ENCODE results near the gene NACC2.
"Not testable (repeated sequence)": the region's sequence is repeated elsewhere in the genome, so short reads cannot be mapped to it uniquely, and the experiment has no call there.

NACC2 gene

GRCh38 chr9:136080716-136081112, 14.4 kb downstream of the NACC2 start:
- no peak for DNase-seq (ENCODE audit: low read depth)

GRCh38 chr9:136079916-136080246, 15.2 kb downstream of the NACC2 start:
- no peak for DNase-seq (ENCODE audit: low read depth)

DNA sequence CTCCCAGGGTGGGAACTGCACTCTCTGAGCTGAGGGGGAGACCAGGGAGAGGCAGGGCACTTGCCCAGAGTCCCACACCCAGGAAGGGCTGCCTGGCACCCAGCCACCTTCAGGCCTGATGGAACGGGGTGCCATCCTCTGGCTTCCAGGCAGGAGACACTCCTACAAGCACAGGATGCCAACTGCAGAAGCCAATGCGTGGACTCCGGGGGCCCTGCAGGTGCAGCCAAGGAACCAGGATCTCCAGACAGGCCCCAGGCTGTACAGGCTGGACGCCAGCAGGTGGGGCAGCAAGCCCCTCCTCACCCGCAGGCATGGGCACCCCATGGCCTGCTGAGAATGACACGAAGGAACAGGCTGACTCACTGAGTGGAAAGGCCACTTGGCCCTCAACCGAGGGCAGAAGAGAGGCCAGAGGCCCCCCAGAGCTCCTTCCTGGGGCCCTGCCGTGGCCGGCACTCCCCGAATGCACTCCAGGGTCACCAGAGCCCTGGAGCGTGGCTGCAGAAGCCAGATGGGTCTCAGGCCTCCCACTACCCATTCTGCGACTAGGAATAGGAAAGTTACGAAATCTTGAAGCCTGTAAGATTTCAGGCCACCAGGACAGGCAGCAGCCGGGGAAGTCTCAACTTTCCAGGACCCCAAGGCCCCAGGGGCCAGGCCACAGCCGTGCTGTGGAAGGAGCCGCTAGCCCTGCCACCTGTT, 15.7 kb downstream of the NACC2 start:
- DNase-seq (ENCODE audit: low read depth): no peak

DNA sequence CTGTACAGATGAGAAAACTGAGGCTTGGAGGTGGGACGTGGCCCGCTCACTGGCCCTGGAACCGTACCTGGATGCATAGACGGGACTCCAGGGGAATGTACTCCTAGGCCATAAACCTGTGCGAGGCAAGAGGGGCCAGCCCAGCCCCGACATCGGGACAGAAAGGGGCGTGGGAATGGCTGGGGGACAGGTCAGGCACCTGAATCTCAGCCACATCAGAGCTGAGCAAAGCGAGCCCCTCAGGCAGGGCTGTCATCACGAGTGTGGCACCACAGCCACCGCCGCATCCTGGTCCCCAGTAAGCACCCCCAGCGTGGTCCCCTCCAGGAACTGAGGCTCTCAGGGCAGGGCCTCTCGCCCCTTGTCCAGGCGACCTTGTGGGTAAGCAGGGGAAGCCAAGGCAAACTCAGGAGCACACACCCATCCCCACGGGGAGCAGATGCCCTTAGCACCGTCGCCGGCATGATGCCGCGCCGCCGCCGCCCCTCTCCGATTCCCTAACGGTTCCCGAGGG, 16.5 kb downstream of the NACC2 start:
- DNase-seq (ENCODE audit: low read depth): no peak

DNA sequence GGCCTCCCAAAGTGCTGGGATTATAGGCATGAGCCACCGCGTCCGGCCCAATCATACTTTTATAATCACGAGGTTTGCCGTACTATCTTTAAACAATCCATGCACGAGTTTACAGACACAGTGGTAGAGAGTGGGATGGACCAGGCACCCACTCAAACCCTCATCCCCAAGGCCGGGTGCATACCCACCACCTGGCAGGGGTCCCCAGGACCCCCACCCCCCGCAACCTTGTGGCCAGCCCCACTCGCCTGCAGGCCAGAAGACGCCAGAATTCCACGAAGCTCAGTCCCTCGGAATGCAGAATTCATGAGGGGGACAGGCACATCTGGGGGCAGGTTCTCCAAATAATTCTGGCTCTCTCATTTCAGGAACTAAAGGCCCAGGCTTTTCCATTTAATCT, 17.1 kb downstream of the NACC2 start:
- no peak for DNase-seq (ENCODE audit: low read depth)

GRCh38 chr9:136077491-136077890, 17.6 kb downstream of the NACC2 start:
- DNase-seq (ENCODE audit: low read depth): no peak

DNA sequence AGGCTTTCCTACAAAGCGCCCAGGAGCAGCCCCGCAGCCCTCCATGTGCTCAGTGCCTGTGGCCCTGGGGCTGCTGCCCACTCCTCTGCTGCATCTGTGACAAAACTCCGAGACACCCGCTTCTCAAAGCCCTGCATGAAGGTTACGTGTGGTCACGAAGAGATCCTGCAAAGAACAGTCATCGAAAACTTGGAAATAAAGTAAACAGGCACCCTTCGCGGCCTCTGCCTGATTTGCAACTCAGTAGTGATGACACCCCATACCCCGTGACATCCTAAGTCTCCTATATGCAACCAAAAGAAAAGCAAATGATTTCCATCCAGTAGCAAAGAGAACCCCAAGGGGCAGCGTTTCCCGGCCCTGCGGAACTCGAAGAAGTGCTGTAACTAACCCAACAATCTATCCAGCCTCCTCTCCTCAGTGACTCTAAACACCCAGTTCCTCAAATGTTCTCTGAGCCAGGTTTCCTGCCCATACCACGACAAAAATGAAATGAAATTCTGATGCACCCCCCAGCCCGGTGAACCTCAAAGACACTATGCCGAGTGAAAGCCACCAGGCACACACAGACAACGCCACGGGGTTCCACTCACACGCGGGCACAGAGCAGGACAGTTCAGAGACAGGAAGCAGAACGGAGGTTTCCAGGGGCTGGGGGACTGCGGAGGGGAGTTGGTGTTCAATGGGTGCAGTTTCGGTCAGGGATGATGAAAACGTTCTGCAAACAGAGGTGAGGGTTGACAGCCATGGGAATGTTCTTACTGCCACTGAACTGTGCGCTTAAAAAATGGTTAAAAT, 19.0 kb downstream of the NACC2 start:
- DNase-seq (ENCODE audit: low read depth): no peak

- DNase-seq (ENCODE audit: low read depth): no peak
These were observed 19.8 kb downstream of the NACC2 start for GRCh38 chr9:136075134-136075841.

GRCh38 chr9:136074706-136075105, 20.4 kb downstream of the NACC2 start:
- DNase-seq (ENCODE audit: low read depth): no peak

- no peak for DNase-seq (ENCODE audit: low read depth)
These were observed 32.2 kb downstream of the NACC2 start for GRCh38 chr9:136062657-136063439.

DNA sequence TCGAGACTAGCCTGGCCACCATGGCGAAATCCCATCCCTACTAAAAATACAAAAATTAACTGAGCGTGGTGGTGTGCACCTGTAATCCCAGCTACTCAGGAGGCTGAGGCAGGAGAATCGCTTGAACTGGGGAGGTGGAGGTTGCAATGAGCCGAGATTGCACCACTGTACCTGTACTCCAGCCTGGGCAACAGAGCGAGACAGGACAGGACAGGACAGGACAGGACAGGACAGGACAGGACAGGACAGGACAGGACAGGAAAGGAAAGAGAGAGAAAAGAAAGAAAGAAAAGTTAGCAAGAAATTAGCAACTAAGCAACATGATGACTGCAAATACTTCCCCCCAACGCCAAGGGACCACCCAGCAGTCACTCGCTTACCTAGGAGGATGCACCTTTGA, 33.2 kb downstream of the NACC2 start:
- not testable (repeated sequence) for DNase-seq (ENCODE audit: low read depth)

GRCh38 chr9:136061405-136061804, 33.7 kb downstream of the NACC2 start:
- DNase-seq (ENCODE audit: low read depth): no peak

DNA sequence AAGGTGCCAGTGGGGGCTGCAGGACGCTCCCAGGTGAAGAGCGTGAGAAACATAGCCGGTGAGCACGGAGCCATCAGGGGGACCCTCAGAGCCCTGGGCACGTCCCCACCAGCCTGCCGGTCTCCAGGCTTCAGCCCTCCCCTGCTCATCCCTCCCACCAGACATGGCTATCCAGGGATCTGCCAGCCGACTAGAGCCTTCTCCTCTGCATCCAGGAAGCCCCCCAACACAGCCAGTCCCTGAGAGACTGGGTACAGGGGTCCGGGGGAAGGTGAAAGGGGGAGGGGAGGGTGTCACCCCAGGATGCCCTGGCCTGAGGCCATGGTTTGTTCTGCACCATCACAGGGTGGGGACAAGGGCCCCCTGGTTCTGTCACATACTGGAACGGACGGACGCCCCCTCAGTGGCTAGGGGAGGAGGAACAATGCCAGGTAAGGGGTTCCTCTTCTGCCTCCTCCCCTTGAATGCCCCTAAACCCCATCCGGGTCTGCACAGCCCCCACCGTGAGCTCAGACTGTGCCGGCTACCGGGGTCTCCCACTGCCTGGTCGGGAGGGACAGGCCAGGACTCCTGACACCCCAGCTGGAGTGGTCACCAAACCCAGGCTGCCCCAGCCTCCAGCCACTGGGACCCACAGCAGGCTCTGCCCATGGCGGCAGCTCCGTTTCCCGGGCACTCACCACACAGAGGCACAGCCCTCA, 34.3 kb downstream of the NACC2 start:
- DNase-seq (ENCODE audit: low read depth): no peak

- DNase-seq (ENCODE audit: low read depth): no peak
These were observed 35.0 kb downstream of the NACC2 start for GRCh38 chr9:136059851-136060670.

GRCh38 chr9:136059321-136059791, 35.7 kb downstream of the NACC2 start:
- no peak for DNase-seq (ENCODE audit: low read depth)

DNA sequence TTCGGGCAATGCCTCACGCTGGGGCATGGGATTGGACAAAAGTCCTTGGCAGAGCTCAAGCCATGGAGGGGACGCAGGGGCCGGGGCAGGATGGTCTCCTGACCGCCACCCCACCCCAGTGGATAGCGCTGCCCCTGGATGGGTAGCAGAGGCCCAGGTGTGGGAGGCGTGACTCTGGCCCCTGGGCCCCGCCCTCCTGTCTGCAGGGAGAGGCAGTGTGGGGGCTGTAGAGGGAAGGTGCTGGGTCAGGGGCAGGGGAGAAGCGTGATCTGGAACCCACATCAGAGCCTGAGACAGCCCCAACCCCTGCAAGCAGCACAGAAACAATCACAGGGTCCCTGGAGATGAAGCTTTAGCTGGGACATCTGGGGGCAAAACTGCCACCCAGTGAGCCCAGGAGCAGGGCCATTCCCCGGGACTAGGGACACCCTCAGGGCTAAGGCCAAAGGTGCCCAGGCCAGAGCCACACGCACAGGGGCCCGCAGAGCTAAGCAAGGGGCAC, 36.2 kb downstream of the NACC2 start:
- DNase-seq (ENCODE audit: low read depth): no peak

GRCh38 chr9:136058084-136058483, 37.0 kb downstream of the NACC2 start:
- no peak for DNase-seq (ENCODE audit: low read depth)

GRCh38 chr9:136057236-136058081, 37.6 kb downstream of the NACC2 start:
- DNase-seq (ENCODE audit: low read depth): no peak

- DNase-seq (ENCODE audit: low read depth): no peak
These were observed 38.4 kb downstream of the NACC2 start for GRCh38 chr9:136056546-136057235.
